NT2/D1 (cell line): ENCODE results near the gene SPHKAP.

Experiments
- DNase-seq: peaks from one replicate; pipeline ENCODE4 v3.0.0-alpha.2; 2011; ENCODE audit warnings: low read depth, low spot score
- H3K27me3 ChIP-seq: 2 replicates; pipeline ENCODE4 v1.6.0; 2011; ENCODE audit warnings: mild to moderate bottlenecking; ENCODE audit not compliant: insufficient read length, insufficient read depth
- H3K36me3 ChIP-seq: 2 replicates; pipeline ENCODE4 v1.6.1; 2011; ENCODE audit warnings: mild to moderate bottlenecking, low read length, mixed read lengths; ENCODE audit not compliant: insufficient read depth, insufficient read length
- H3K4me1 ChIP-seq: 2 replicates; pipeline ENCODE4 v1.5.1; 2011; ENCODE audit not compliant: insufficient read depth, insufficient read length
- H3K4me3 ChIP-seq: 2 replicates; pipeline ENCODE4 v1.5.1; 2011; ENCODE audit warnings: low read depth; ENCODE audit not compliant: insufficient read length
- H3K9ac ChIP-seq: 2 replicates; pipeline ENCODE4 v1.6.0; 2011; ENCODE audit warnings: low read depth; ENCODE audit not compliant: insufficient read length
- H3K9me3 ChIP-seq: 2 replicates; pipeline ENCODE4 v1.5.1; 2011; ENCODE audit warnings: mild to moderate bottlenecking, low read length; ENCODE audit not compliant: insufficient read depth
- SUZ12 ChIP-seq: IDR thresholded peaks from 2 replicates; pipeline ENCODE4 v1.6.1; 2011; ENCODE audit not compliant: insufficient read length, insufficient read depth; ENCODE audit errors: extremely low read depth
- YY1 ChIP-seq: IDR thresholded peaks from 2 replicates; pipeline ENCODE4 v1.6.1; 2011; ENCODE audit not compliant: insufficient read length, insufficient read depth
- ZNF274 ChIP-seq: IDR thresholded peaks from 2 replicates; pipeline ENCODE4 v1.6.1; 2011; ENCODE audit warnings: mild to moderate bottlenecking, low read depth, low read length

SPHKAP gene

GRCh38 chr2:227932403-227932802, 249.1 kb downstream of the SPHKAP start:
- H3K27me3 ChIP-seq = no peaks in the 10 kb centered on the region
- no peak for TF ChIP-seq SUZ12
- no peak for TF ChIP-seq YY1
- TF ChIP-seq ZNF274 = no peak
- no peaks in the 10 kb centered on the region for H3K36me3 ChIP-seq
- no peaks in the 10 kb centered on the region for H3K4me1 ChIP-seq
- H3K4me3 ChIP-seq = no peak overlapping the region
- DNase-seq = no peak
- no peak overlapping the region for H3K9ac ChIP-seq
- peaks cover 8% of the 10 kb centered on the region; the same call in 1 of the 2 replicates for H3K9me3 ChIP-seq

- H3K36me3 ChIP-seq = no peaks in the 10 kb centered on the region
- peaks cover 9% of the 10 kb centered on the region; the same call in 1 of the 2 replicates for H3K9me3 ChIP-seq
- no peaks in the 10 kb centered on the region for H3K27me3 ChIP-seq
- H3K4me1 ChIP-seq = no peaks in the 10 kb centered on the region
- no peak for DNase-seq
- no peak for TF ChIP-seq ZNF274
- no peak for TF ChIP-seq YY1
- TF ChIP-seq SUZ12 = no peak
- H3K4me3 ChIP-seq = no peak overlapping the region
- no peak overlapping the region for H3K9ac ChIP-seq
Observed at GRCh38 chr2:227932001-227932400, 249.5 kb downstream of the SPHKAP start.
